Neuronal stem cell (in vitro differentiated cells): Measurements from ENCODE around the gene NT5C3A.

Source experiments
- DNase-seq: peaks from one replicate; pipeline ENCODE4 v3.0.0-alpha.2; 2013; ENCODE audit warnings: low spot score
- H2AFZ ChIP-seq: one replicate; pipeline ENCODE4 v1.6.1; 2013; ENCODE audit warnings: mild to moderate bottlenecking, low read length, inconsistent platforms
- H2AK5ac ChIP-seq: 2 replicates; pipeline ENCODE4 v1.6.1; 2013; ENCODE audit warnings: low read depth, mild to moderate bottlenecking, inconsistent platforms, low read length, moderate library complexity, mixed read lengths
- H2BK120ac ChIP-seq: 2 replicates; pipeline ENCODE4 v1.6.1; 2013; ENCODE audit warnings: low read depth, mild to moderate bottlenecking, inconsistent platforms, low read length, moderate library complexity, mixed read lengths
- H2BK12ac ChIP-seq: one replicate; pipeline ENCODE4 v1.6.1; 2013; ENCODE audit warnings: low read length, inconsistent platforms
- H2BK15ac ChIP-seq: 2 replicates; pipeline ENCODE4 v1.6.1; 2013; ENCODE audit warnings: mild to moderate bottlenecking, low read length, inconsistent platforms, mixed read lengths
- H2BK5ac ChIP-seq: one replicate; pipeline ENCODE4 v1.6.1; 2013; ENCODE audit warnings: inconsistent platforms, mild to moderate bottlenecking, low read length, moderate library complexity
- H3K14ac ChIP-seq: one replicate; pipeline ENCODE4 v1.6.1; 2013; ENCODE audit warnings: low read length, inconsistent platforms
- H3K18ac ChIP-seq: 2 replicates; pipeline ENCODE4 v1.6.1; 2013; ENCODE audit warnings: low read length, inconsistent platforms
- H3K23ac ChIP-seq: 2 replicates; pipeline ENCODE4 v1.6.1; 2013; ENCODE audit warnings: low read depth, mild to moderate bottlenecking, mixed read lengths, low read length, inconsistent platforms; ENCODE audit not compliant: poor library complexity
- H3K27ac ChIP-seq: replicated peaks from 3 replicates; pipeline ENCODE4 v1.5.1; 2013; ENCODE audit warnings: low read length, inconsistent platforms
- H3K27me3 ChIP-seq, 3 experiments: 2 replicates each; pipeline ENCODE4 v1.6.1; 2013; ENCODE audit warnings: low read length in 3 of 3, mild to moderate bottlenecking in 2 of 3, inconsistent platforms in 1 of 3, low read depth in 1 of 3, mixed read lengths in 1 of 3, moderate library complexity in 1 of 3; ENCODE audit not compliant: control insufficient read depth in 3 of 3, insufficient read depth in 3 of 3
- H3K36me3 ChIP-seq, 2 donors: replicated peaks in 1 of 2; 2 replicates each; pipeline ENCODE4 v1.6.1; 2013; ENCODE audit warnings: low read length in 2 of 2; ENCODE audit not compliant: control insufficient read depth in 2 of 2, insufficient read depth in 2 of 2
- H3K4ac ChIP-seq: 2 replicates; pipeline ENCODE4 v1.6.1; 2013; ENCODE audit warnings: inconsistent platforms, mild to moderate bottlenecking, low read length, moderate library complexity
- H3K4me1 ChIP-seq, 2 donors: 1 replicate in 1 of 2; 2 replicates in 1 of 2; pipeline ENCODE4 v1.6.1; 2013; ENCODE audit warnings: low read length in 2 of 2, low read depth in 1 of 2; ENCODE audit not compliant: control insufficient read depth in 2 of 2, insufficient read depth in 1 of 2
- H3K4me2 ChIP-seq: one replicate; pipeline ENCODE4 v1.6.1; 2013; ENCODE audit warnings: mild to moderate bottlenecking, low read length, inconsistent platforms; ENCODE audit not compliant: insufficient read depth, poor library complexity, severe bottlenecking
- H3K4me3 ChIP-seq, 2 donors: 2 replicates each; pipeline ENCODE4 v1.5.1; 2013; ENCODE audit warnings: low read length in 2 of 2, mild to moderate bottlenecking in 2 of 2, inconsistent platforms in 1 of 2, moderate library complexity in 1 of 2
- H3K79me1 ChIP-seq: one replicate; pipeline ENCODE4 v1.6.1; 2013; ENCODE audit warnings: low read depth, mild to moderate bottlenecking, inconsistent platforms, low read length, moderate library complexity
- H3K9ac ChIP-seq: one replicate; pipeline ENCODE4 v1.6.1; 2013; ENCODE audit warnings: mild to moderate bottlenecking, low read depth, low read length, inconsistent platforms; ENCODE audit not compliant: poor library complexity
- H3K9me3 ChIP-seq, 2 donors: replicated peaks in 1 of 2; 2 replicates each; pipeline versions ENCODE3 to v1.6.1; 2013; ENCODE audit warnings: low read length in 2 of 2, mild to moderate bottlenecking in 2 of 2, inconsistent platforms in 1 of 2, low read depth in 1 of 2, mixed read lengths in 1 of 2, moderate library complexity in 1 of 2; ENCODE audit not compliant: control insufficient read depth in 2 of 2, insufficient read depth in 1 of 2
- H4K8ac ChIP-seq: one replicate; pipeline ENCODE4 v1.6.1; 2013; ENCODE audit warnings: low read depth, mild to moderate bottlenecking, inconsistent platforms, low read length, moderate library complexity
- H4K91ac ChIP-seq: one replicate; pipeline ENCODE4 v1.6.1; 2013; ENCODE audit warnings: low read length, low read depth, mild to moderate bottlenecking, inconsistent platforms; ENCODE audit not compliant: poor library complexity
- WGBS, 2 donors: extraction: QIAGEN DNeasy Blood & Tissue Kit; methylation state at CpG; one replicate each; pipeline ENCODE4 v1.1.7; 2013; ENCODE audit warnings: missing lambda C conversion rate in 2 of 2, mixed read lengths in 1 of 2; ENCODE audit not compliant: insufficient read length in 2 of 2, insufficient replicate concordance in 1 of 2; ENCODE audit errors: extremely low coverage in 2 of 2; 5-methylcytosine and 5-hydroxymethylcytosine counted together

Gene NT5C3A

DNA sequence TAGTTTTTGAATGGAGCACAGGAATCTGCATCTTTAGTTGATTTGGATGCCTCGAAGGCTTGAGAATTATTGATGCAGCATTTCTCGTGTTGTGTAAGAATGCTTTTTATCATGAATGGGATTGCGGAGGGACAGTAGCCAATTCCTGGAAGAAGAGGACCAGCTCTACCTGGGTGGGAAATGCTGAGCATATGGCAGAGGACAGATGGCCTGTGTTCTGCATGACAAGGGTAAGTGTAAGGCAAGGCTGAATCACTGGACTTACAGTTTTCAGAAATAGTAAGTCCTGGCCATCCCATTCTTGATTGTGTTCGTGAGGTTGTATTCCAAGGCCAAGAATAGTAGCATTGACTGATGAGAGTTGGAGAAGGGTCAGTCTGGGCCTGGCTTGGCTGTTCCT, 30.7 kb upstream of the NT5C3A start:
- H2BK12ac ChIP-seq, result no peak overlapping the region
- no peak overlapping the region for H2BK5ac ChIP-seq
- H3K9me3 ChIP-seq, result no peaks in the 10 kb centered on the region
- H3K9ac ChIP-seq, result no peak overlapping the region
- no peak overlapping the region for H3K4me2 ChIP-seq
- DNase-seq, result no peak
- no peak overlapping the region for H4K8ac ChIP-seq
- no CpG with 5 or more reads among the region's 4 CpGs for WGBS, 2 donors
- H3K4me3 ChIP-seq, result no peak overlapping the region
- no peak overlapping the region for H2BK120ac ChIP-seq
- H2BK15ac ChIP-seq, result no peak overlapping the region
- H3K18ac ChIP-seq, result no peak overlapping the region
- no peak overlapping the region for H2AFZ ChIP-seq
- H3K4me1 ChIP-seq, result no peaks in the 10 kb centered on the region
- no peak overlapping the region for H3K27ac ChIP-seq
- H3K79me1 ChIP-seq, result no peaks in the 10 kb centered on the region
- H3K4ac ChIP-seq, result no peak overlapping the region
- H3K36me3 ChIP-seq, result peaks cover 21 to 54% of the 10 kb centered on the region in 2 donors
- no peak overlapping the region for H4K91ac ChIP-seq
- no peak overlapping the region for H3K23ac ChIP-seq
- no peak overlapping the region for H2AK5ac ChIP-seq
- H3K27me3 ChIP-seq, result no peaks in the 10 kb centered on the region
- no peak overlapping the region for H3K14ac ChIP-seq

DNA sequence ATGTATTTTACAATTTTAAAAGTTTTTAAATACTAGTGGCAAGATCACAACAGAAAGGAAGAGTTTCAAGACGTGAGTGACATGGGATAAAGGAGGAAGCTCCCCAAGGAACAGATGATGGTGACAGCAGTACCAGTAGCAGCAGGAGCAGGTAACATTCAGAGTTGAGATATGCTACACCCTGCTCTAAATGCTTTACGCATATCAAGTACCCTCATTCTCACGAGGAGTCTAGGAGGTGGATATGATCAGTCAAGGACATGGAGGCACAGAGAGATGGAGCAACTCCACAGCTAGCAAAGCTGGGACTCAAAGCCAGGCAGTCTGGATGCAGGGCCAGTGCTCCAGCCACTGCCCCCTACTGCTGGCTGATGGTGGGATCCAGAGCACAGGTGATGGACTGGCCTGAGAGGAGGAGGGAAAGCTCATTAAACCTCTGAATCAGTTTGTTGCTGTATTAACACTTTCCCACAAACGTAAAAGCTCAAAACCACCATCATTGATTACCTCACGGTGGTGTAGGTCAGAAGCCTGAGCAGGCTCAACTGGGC, 29.1 kb upstream of the NT5C3A start:
- WGBS, 2 donors, result no CpG with 5 or more reads among the region's 5 CpGs
- H3K79me1 ChIP-seq, result no peaks in the 10 kb centered on the region
- H3K4me2 ChIP-seq, result no peak overlapping the region
- no peaks in the 10 kb centered on the region for H3K27me3 ChIP-seq
- H4K8ac ChIP-seq, result no peak overlapping the region
- no peak overlapping the region for H2BK120ac ChIP-seq
- H3K36me3 ChIP-seq, result peaks cover 15 to 39% of the 10 kb centered on the region in 2 donors
- no peak overlapping the region for H2BK5ac ChIP-seq
- H2AFZ ChIP-seq, result no peak overlapping the region
- no peak overlapping the region for H2BK15ac ChIP-seq
- no peak overlapping the region for H4K91ac ChIP-seq
- H3K9me3 ChIP-seq, result no peaks in the 10 kb centered on the region
- H2AK5ac ChIP-seq, result no peak overlapping the region
- H3K18ac ChIP-seq, result no peak overlapping the region
- H3K4me1 ChIP-seq, result no peaks in the 10 kb centered on the region
- no peak overlapping the region for H3K4ac ChIP-seq
- no peak overlapping the region for H3K9ac ChIP-seq
- no peak overlapping the region for H3K4me3 ChIP-seq
- no peak overlapping the region for H2BK12ac ChIP-seq
- no peak overlapping the region for H3K27ac ChIP-seq
- H3K14ac ChIP-seq, result no peak overlapping the region
- no peak overlapping the region for H3K23ac ChIP-seq
- no peak for DNase-seq

DNA sequence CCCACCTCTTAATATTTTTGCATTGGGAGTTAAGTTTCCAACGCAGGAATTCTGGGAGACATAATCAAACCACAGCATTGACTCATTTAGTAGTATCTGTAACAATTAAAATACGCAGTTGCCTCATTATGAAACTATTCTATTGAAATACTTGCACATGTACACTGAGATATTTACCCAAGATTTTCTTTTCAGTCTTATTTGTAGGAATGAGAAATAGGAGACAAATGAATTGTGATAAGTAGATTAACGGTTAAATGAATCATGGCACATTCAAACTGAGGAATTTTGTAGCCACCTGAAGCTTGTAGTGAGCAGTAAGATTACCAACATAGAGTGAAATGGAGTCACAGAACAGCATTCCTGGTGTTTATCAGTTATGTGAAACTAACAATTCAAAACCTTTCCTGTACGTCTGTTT, 28.5 kb upstream of the NT5C3A start:
- Histone ChIP-seq H2AK5ac (no peak overlapping the region), H3K27ac (no peak overlapping the region), H3K4me2 (no peak overlapping the region), H2BK5ac (no peak overlapping the region), H2BK120ac (no peak overlapping the region), H3K36me3 (peaks cover 10 to 33% of the 10 kb centered on the region in 2 donors), H4K8ac (no peak overlapping the region), H3K4me1 (no peaks in the 10 kb centered on the region), H4K91ac (no peak overlapping the region), H3K4me3 (no peak overlapping the region), H3K79me1 (no peaks in the 10 kb centered on the region), H3K23ac (no peak overlapping the region), H3K4ac (no peak overlapping the region), H3K27me3 (no peaks in the 10 kb centered on the region), H3K18ac (no peak overlapping the region), H2BK12ac (no peak overlapping the region), H3K9me3 (no peaks in the 10 kb centered on the region), H3K9ac (no peak overlapping the region), H2BK15ac (no peak overlapping the region), H2AFZ (no peak overlapping the region), H3K14ac (no peak overlapping the region)
- DNase-seq, result no peak
- no CpG with 5 or more reads among the region's 4 CpGs for WGBS, 2 donors

DNA sequence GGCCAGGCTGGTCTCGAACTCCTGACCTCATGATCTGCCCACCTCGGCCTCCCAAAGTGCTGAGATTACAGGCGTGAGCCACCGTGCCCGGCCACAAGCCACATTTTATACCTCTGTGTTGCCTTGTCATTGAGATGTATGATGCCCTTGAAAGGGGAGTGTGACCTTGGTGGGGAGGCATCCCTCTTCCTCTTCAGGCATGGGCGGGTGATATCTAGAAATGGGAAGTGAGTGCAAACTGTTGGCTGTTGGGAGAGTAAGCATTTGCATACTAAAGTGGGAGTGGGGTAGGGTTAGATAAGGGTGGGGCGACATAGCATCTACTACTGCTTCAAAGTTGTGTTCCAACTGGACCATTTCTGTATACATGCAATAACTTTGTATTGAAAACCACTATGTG, 26.6 kb upstream of the NT5C3A start:
- Histone ChIP-seq H3K9ac (no peak overlapping the region), H3K27ac (no peak overlapping the region), H4K8ac (peak overlapping the region; percentile 48), H2AFZ (no peak overlapping the region), H3K27me3 (no peaks in the 10 kb centered on the region), H3K4me1 (no peaks in the 10 kb centered on the region), H3K4ac (no peak overlapping the region), H3K4me3 (no peak overlapping the region), H3K36me3 (peaks cover 6 to 13% of the 10 kb centered on the region in 2 donors), H3K9me3 (peaks cover 0 to 4% of the 10 kb centered on the region in 2 donors), H4K91ac (no peak overlapping the region), H2AK5ac (no peak overlapping the region), H3K23ac (no peak overlapping the region), H2BK5ac (no peak overlapping the region), H3K18ac (no peak overlapping the region), H3K4me2 (no peak overlapping the region), H2BK120ac (no peak overlapping the region), H2BK12ac (no peak overlapping the region), H3K14ac (no peak overlapping the region), H3K79me1 (no peaks in the 10 kb centered on the region), H2BK15ac (no peak overlapping the region)
- WGBS, 2 donors, result no CpG with 5 or more reads among the region's 7 CpGs
- no peak for DNase-seq
